ENCODE results near the gene LDHAL6A.
"Not testable (repeated sequence)": the region's sequence is repeated elsewhere in the genome, so short reads cannot be mapped to it uniquely, and the experiment has no call there.

The LDHAL6A gene

GRCh38 chr11:18455686-18456372, at the start of gene LDHAL6A:
Gene LDHAL6A, plus strand, starts transcription at chr11:18455856. Its CDS starts 825 bp downstream, at chr11:18456681.
- Histone ChIP-seq H3K4me1 (ENCODE audit: control insufficient read depth, insufficient read depth, low read length) (no peaks in the 10 kb centered on the region), H3K27ac (ENCODE audit: low read depth, low read length) (no peak within 1 kb of the TSS), H3K4me3 (ENCODE audit: low read length) (no peak within 1 kb of the TSS), H3K9ac (ENCODE audit: low read length) (no peak within 1 kb of the TSS), H3K27me3 (ENCODE audit: control insufficient read depth, insufficient read depth, low read length) (no peaks in the 10 kb centered on the region), H3K36me3 (ENCODE audit: control insufficient read depth, insufficient read depth, low read length) (no peaks in the 10 kb centered on the region)

GRCh38 chr11:18407400-18407799, 48.3 kb upstream of the LDHAL6A start:
- not testable (repeated sequence) for H3K27me3 ChIP-seq (ENCODE audit: control insufficient read depth, insufficient read depth, low read length); H3K4me3 ChIP-seq (ENCODE audit: low read length)
- peaks cover 33% of the 10 kb centered on the region for H3K36me3 ChIP-seq (ENCODE audit: control insufficient read depth, insufficient read depth, low read length)

DNA sequence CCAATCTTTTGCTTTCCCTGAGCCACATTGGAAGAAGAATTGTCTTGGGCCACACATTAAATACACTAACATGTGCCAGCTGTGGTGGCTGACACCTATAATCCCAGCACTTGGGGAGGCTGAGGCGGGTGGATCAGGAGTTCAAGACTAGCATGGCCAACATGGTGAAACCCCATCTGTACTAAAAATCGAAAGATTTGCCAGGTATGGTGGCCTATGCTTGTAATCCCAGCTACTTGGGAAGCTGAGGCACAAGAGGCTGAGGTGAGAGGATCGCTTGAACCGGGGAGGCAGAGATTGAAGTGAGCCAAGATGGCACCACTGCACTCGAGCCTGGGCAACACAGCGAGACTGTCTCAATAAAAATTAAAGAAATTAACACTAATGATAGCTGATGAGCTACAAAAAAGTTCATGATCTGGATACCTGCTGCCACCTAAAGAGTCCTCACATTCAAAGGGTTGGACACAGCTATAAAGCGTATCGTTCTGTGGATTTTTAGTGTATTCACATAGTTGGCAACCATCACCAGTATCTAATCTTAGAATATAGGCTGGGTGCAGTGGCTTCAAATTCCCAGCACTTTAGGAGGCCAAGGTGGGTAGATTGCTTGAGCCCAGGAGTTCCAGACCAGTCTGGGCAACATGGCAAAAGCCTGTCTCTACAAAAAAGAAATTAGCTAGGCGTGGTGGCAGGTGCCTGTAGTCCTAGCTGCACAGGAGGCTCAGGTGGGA, 46.9 kb upstream of the LDHAL6A start:
- Histone ChIP-seq H3K9ac (ENCODE audit: low read length) (no peak overlapping the region), H3K27me3 (ENCODE audit: control insufficient read depth, insufficient read depth, low read length) (no peaks in the 10 kb centered on the region), H3K4me1 (ENCODE audit: control insufficient read depth, insufficient read depth, low read length) (no peaks in the 10 kb centered on the region), H3K36me3 (ENCODE audit: control insufficient read depth, insufficient read depth, low read length) (peaks cover 22% of the 10 kb centered on the region), H3K4me3 (ENCODE audit: low read length) (no peak overlapping the region), H3K27ac (ENCODE audit: low read depth, low read length) (no peak overlapping the region)

More at GRCh38 chr11:18407400-18407799, 48.3 kb upstream of the LDHAL6A start:
- not testable (repeated sequence) for H3K4me1 ChIP-seq (ENCODE audit: control insufficient read depth, insufficient read depth, low read length); H3K9ac ChIP-seq (ENCODE audit: low read length); H3K27ac ChIP-seq (ENCODE audit: low read depth, low read length)

- no peak overlapping the region for H3K9ac ChIP-seq (ENCODE audit: low read length)
- H3K4me3 ChIP-seq (ENCODE audit: low read length), result no peak overlapping the region
- no peak overlapping the region for H3K27ac ChIP-seq (ENCODE audit: low read depth, low read length)
- H3K4me1 ChIP-seq (ENCODE audit: control insufficient read depth, insufficient read depth, low read length), result no peaks in the 10 kb centered on the region
- no peaks in the 10 kb centered on the region for H3K27me3 ChIP-seq (ENCODE audit: control insufficient read depth, insufficient read depth, low read length)
- no peaks in the 10 kb centered on the region for H3K36me3 ChIP-seq (ENCODE audit: control insufficient read depth, insufficient read depth, low read length)
Observed at GRCh38 chr11:18416459-18416858, 39.2 kb upstream of the LDHAL6A start.

GRCh38 chr11:18419040-18419439, 36.6 kb upstream of the LDHAL6A start:
- Histone ChIP-seq H3K9ac (ENCODE audit: low read length) (no peak overlapping the region), H3K36me3 (ENCODE audit: control insufficient read depth, insufficient read depth, low read length) (no peaks in the 10 kb centered on the region), H3K27ac (ENCODE audit: low read depth, low read length) (no peak overlapping the region), H3K27me3 (ENCODE audit: control insufficient read depth, insufficient read depth, low read length) (no peaks in the 10 kb centered on the region), H3K4me3 (ENCODE audit: low read length) (no peak overlapping the region), H3K4me1 (ENCODE audit: control insufficient read depth, insufficient read depth, low read length) (no peaks in the 10 kb centered on the region)

DNA sequence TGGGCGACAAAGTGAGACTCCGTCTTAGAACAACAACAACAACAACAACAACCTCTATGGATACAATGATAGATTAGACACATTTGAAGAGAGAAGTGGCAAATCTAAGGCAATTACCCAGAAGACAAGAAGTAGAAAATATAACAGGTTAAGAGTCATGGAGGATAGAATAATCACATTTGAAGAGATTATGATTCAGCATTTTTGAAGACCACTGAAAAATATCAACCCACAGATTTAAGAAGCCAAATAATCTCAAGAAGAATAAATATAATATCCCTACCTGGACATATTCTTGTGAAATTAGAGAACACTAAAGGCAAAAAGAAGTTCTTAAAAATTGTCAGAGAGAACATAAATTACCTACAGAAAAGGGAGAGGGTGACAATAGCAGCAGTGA, 35.6 kb upstream of the LDHAL6A start:
- no peaks in the 10 kb centered on the region for H3K27me3 ChIP-seq (ENCODE audit: control insufficient read depth, insufficient read depth, low read length)
- H3K4me1 ChIP-seq (ENCODE audit: control insufficient read depth, insufficient read depth, low read length), result no peaks in the 10 kb centered on the region
- no peaks in the 10 kb centered on the region for H3K36me3 ChIP-seq (ENCODE audit: control insufficient read depth, insufficient read depth, low read length)
- no peak overlapping the region for H3K27ac ChIP-seq (ENCODE audit: low read depth, low read length)
- H3K4me3 ChIP-seq (ENCODE audit: low read length), result no peak overlapping the region
- no peak overlapping the region for H3K9ac ChIP-seq (ENCODE audit: low read length)

GRCh38 chr11:18427240-18427639, 28.4 kb upstream of the LDHAL6A start:
- no peak overlapping the region for H3K9ac ChIP-seq (ENCODE audit: low read length)
- no peaks in the 10 kb centered on the region for H3K36me3 ChIP-seq (ENCODE audit: control insufficient read depth, insufficient read depth, low read length)
- no peaks in the 10 kb centered on the region for H3K4me1 ChIP-seq (ENCODE audit: control insufficient read depth, insufficient read depth, low read length)
- H3K4me3 ChIP-seq (ENCODE audit: low read length), result no peak overlapping the region
- H3K27me3 ChIP-seq (ENCODE audit: control insufficient read depth, insufficient read depth, low read length), result no peaks in the 10 kb centered on the region
- no peak overlapping the region for H3K27ac ChIP-seq (ENCODE audit: low read depth, low read length)

DNA sequence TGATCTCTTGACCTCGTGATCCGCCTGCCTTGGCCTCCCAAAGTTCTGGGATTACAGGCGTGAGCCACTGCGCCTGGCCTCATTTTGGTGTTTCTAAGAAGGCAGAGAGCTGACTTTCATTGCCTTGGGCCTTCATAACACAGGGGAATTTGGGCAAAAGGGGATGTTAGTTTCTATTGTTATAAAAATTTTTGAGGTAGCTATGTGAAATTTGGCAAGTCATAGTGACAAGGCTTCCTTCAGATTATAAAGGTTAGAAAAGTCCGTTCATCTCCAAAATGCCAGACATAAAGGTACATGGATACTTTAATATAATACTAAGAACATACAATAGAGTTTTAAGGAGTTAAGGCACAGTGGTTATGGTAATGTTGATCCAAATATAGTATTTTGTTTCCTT, 26.3 kb upstream of the LDHAL6A start:
- no peak overlapping the region for H3K4me3 ChIP-seq (ENCODE audit: low read length)
- no peaks in the 10 kb centered on the region for H3K4me1 ChIP-seq (ENCODE audit: control insufficient read depth, insufficient read depth, low read length)
- no peak overlapping the region for H3K27ac ChIP-seq (ENCODE audit: low read depth, low read length)
- H3K9ac ChIP-seq (ENCODE audit: low read length), result no peak overlapping the region
- H3K36me3 ChIP-seq (ENCODE audit: control insufficient read depth, insufficient read depth, low read length), result no peaks in the 10 kb centered on the region
- no peaks in the 10 kb centered on the region for H3K27me3 ChIP-seq (ENCODE audit: control insufficient read depth, insufficient read depth, low read length)

DNA sequence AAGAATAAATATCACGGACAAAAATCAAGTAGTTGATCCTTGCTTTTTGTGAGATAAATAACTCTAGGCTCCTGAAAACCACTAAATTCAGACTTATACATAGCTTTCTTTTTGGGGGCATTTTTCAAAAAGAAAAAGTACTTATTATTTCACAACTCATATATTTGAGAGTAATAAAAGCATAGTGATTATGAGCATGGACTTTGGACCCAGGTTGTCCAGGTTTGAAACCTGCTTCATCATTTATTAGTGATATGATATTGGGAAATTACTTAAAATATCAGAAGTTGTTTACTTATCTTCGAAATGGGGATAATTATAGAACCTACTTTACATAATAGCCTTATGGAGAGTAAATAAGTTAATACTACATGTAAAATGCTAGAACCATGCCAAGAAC, 17.0 kb upstream of the LDHAL6A start:
- Histone ChIP-seq H3K27ac (ENCODE audit: low read depth, low read length) (no peak overlapping the region), H3K4me1 (ENCODE audit: control insufficient read depth, insufficient read depth, low read length) (no peaks in the 10 kb centered on the region), H3K9ac (ENCODE audit: low read length) (no peak overlapping the region), H3K27me3 (ENCODE audit: control insufficient read depth, insufficient read depth, low read length) (no peaks in the 10 kb centered on the region), H3K4me3 (ENCODE audit: low read length) (no peak overlapping the region), H3K36me3 (ENCODE audit: control insufficient read depth, insufficient read depth, low read length) (no peaks in the 10 kb centered on the region)

DNA sequence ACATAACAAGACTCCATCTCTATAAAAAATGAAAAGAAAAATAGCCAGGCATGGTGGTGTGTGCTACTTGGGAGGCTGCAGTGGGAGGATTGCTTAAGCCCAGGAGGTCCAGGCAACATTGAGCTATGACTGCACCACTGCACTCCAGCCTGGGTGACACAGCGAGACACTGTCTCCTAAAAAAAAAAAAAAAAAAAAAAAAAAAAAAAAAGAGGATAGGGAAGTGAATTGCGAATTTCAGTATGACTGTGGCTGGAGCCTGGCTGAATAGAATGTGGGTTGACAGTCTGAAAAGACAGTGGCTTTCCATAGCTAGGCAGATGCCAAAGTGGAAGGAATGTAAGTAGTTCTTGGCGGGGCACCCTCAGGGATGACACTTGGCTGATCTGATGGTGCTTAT, 6.4 kb upstream of the LDHAL6A start:
- Histone ChIP-seq H3K4me3 (ENCODE audit: low read length) (no peak overlapping the region), H3K27me3 (ENCODE audit: control insufficient read depth, insufficient read depth, low read length) (no peaks in the 10 kb centered on the region), H3K36me3 (ENCODE audit: control insufficient read depth, insufficient read depth, low read length) (no peaks in the 10 kb centered on the region), H3K4me1 (ENCODE audit: control insufficient read depth, insufficient read depth, low read length) (no peaks in the 10 kb centered on the region), H3K9ac (ENCODE audit: low read length) (no peak overlapping the region), H3K27ac (ENCODE audit: low read depth, low read length) (no peak overlapping the region)

DNA sequence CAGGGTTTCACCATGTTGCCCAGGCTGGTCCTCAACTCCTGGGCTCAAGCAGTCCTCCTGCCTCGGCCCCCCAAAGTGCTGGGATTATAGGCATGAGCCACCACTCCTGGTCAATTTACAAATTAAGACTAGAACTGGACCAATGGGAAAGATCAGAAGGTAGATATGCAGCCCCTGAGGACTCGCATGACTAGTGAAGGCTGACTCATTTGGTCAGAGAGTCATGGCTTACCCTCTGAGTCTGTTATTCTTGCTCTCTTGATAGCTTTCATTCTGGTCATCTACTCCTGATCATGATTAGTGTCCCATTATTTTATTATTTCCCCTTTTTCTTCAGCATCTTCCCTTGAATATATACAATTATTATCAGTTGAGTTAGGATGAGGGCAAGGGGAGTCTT, 2.7 kb upstream of the LDHAL6A start:
- Histone ChIP-seq H3K9ac (ENCODE audit: low read length) (no peak overlapping the region), H3K27me3 (ENCODE audit: control insufficient read depth, insufficient read depth, low read length) (no peaks in the 10 kb centered on the region), H3K4me3 (ENCODE audit: low read length) (no peak overlapping the region), H3K27ac (ENCODE audit: low read depth, low read length) (no peak overlapping the region), H3K4me1 (ENCODE audit: control insufficient read depth, insufficient read depth, low read length) (no peaks in the 10 kb centered on the region), H3K36me3 (ENCODE audit: control insufficient read depth, insufficient read depth, low read length) (no peaks in the 10 kb centered on the region)

DNA sequence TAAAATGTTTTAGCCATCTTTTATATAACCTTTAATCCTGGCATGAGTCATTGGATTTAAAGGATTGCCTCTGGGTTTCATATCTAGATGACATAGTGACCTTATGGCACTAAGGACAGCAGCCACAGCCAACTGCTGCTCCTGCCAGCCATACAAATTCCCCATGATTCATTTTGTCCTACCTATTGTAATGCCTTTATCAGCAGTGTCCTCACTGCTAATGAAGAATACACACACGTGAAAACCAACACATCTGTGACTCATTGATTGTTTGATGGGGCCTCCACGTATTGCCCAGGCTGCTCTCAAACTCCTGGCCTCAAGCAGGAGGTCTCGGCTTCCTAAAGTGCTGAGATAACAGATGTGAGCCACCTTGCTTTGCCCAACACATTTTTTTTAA, 1.8 kb downstream of the LDHAL6A start:
- H3K36me3 ChIP-seq (ENCODE audit: control insufficient read depth, insufficient read depth, low read length), result no peaks in the 10 kb centered on the region
- no peaks in the 10 kb centered on the region for H3K4me1 ChIP-seq (ENCODE audit: control insufficient read depth, insufficient read depth, low read length)
- H3K9ac ChIP-seq (ENCODE audit: low read length), result no peak overlapping the region
- no peak overlapping the region for H3K4me3 ChIP-seq (ENCODE audit: low read length)
- H3K27me3 ChIP-seq (ENCODE audit: control insufficient read depth, insufficient read depth, low read length), result no peaks in the 10 kb centered on the region
- H3K27ac ChIP-seq (ENCODE audit: low read depth, low read length), result no peak overlapping the region

- no peak overlapping the region for H3K27ac ChIP-seq (ENCODE audit: low read depth, low read length)
- H3K4me3 ChIP-seq (ENCODE audit: low read length), result no peak overlapping the region
- H3K4me1 ChIP-seq (ENCODE audit: control insufficient read depth, insufficient read depth, low read length), result no peaks in the 10 kb centered on the region
- H3K27me3 ChIP-seq (ENCODE audit: control insufficient read depth, insufficient read depth, low read length), result no peaks in the 10 kb centered on the region
- no peak overlapping the region for H3K9ac ChIP-seq (ENCODE audit: low read length)
- no peaks in the 10 kb centered on the region for H3K36me3 ChIP-seq (ENCODE audit: control insufficient read depth, insufficient read depth, low read length)
Observed at GRCh38 chr11:18459634-18460033, 4.0 kb downstream of the LDHAL6A start.

Data from rectal smooth muscle tissue (tissue), 1 donor.